HepG2 (cell line): ENCODE measurements around the gene ENGASE. TPM values are rescaled to one million over a fixed set of nuclear protein-coding genes. Genes with fewer than 3 reads are reported as not detected.

ENCODE experiments used
- ATAC-seq: fragments of 200-7000 bp; cut with Tn5 transposase; 3 replicates; pipeline ENCODE4 v1.9.1; 2020; ENCODE audit warnings: mild to moderate bottlenecking, moderate library complexity
- BruUV-seq: library from RNA; stranded (reverse); fragments of 400-500 nt; replicated peaks from 2 replicates; lab custom pipeline; 2021; lab: Mats Ljungman, UMichigan
- CTCF ChIA-PET: fragments of 300-600 bp; formaldehyde crosslinking; extraction: SDS; loops from one replicate; lab custom pipeline; 2021; ENCODE audit warnings: low total read pairs, inconsistent platforms, low intra/inter-chr PET ratio; lab: Yijun Ruan, JAX
- POLR2A ChIA-PET: fragments of 350-600 bp; sonication (Branson Sonifier 250); formaldehyde crosslinking; loops from one replicate; lab custom pipeline; 2020; ENCODE audit warnings: antibody characterized with exemption, inconsistent platforms; lab: Yijun Ruan, JAX
- DNase-seq: peaks from one replicate; pipeline ENCODE4 v3.0.0-alpha.2; 2015; ENCODE audit warnings: low spot score
- FAIRE-seq: peaks from 3 replicates; lab custom pipeline; 2011; peaks lifted over from hg19 to GRCh38; lab: Jason Lieb, UNC
- H2AFZ ChIP-seq: one replicate; pipeline ENCODE4 v1.6.1; 2011; ENCODE audit warnings: low read length, inconsistent platforms
- H3K27ac ChIP-seq: fragments of 300-600 bp; 3 replicates; pipeline ENCODE4 v1.8.0; 2011; ENCODE audit warnings: mixed run types, mild to moderate bottlenecking, mixed read lengths, low read length, inconsistent platforms; ENCODE audit not compliant: insufficient read depth; ENCODE audit errors: extremely low read length
- H3K27me3 ChIP-seq, 2 experiments: fragments of 200-600 bp in 1 of 2; 2 replicates in 1 of 2; 3 replicates in 1 of 2; pipeline versions ENCODE4 v1.6.0 to v1.8.0; 2011; ENCODE audit warnings: low read length in 2 of 2, mild to moderate bottlenecking in 2 of 2, moderate library complexity in 2 of 2, inconsistent platforms in 1 of 2; ENCODE audit not compliant: insufficient read depth in 2 of 2, control insufficient read depth in 1 of 2
- H3K36me3 ChIP-seq, 2 experiments: fragments of 200-600 bp in 1 of 2; replicated peaks in 1 of 2; 2 replicates in 1 of 2; 3 replicates in 1 of 2; pipeline versions ENCODE4 v1.5.1 to v1.8.0; 2011; ENCODE audit warnings: low read length in 2 of 2, inconsistent platforms in 1 of 2; ENCODE audit not compliant: insufficient read depth in 2 of 2, control insufficient read depth in 1 of 2
- H3K4me1 ChIP-seq: 2 replicates; pipeline ENCODE4 v1.5.1; 2012; ENCODE audit warnings: low read length, inconsistent platforms; ENCODE audit not compliant: insufficient read depth
- H3K4me2 ChIP-seq: 2 replicates; pipeline ENCODE4 v1.6.0; 2011; ENCODE audit warnings: low read depth, low read length, inconsistent platforms
- H3K4me3 ChIP-seq, 3 experiments: fragments of 200-600 bp in 1 of 3; sonication (generic), shearing (Covaris generic) in 1 of 3; replicated peaks in 1 of 3; 2 replicates each; pipeline ENCODE4 v1.5.1; 2011 to 2016; ENCODE audit warnings: low read length in 3 of 3, inconsistent platforms in 2 of 3, low read depth in 2 of 3, mild to moderate bottlenecking in 2 of 3, control low read depth in 1 of 3, mixed read lengths in 1 of 3; ENCODE audit not compliant: insufficient read depth in 1 of 3
- H3K79me2 ChIP-seq: one replicate; pipeline ENCODE4 v1.6.1; 2011; ENCODE audit warnings: low read length, inconsistent platforms; ENCODE audit not compliant: insufficient read depth
- H3K9ac ChIP-seq: 2 replicates; pipeline ENCODE4 v1.6.0; 2011; ENCODE audit warnings: mild to moderate bottlenecking, low read depth, low read length, inconsistent platforms; ENCODE audit not compliant: insufficient read depth
- H3K9me3 ChIP-seq: 2 replicates; pipeline ENCODE4 v1.5.1; 2012; ENCODE audit warnings: mild to moderate bottlenecking, low read length
- H4K20me1 ChIP-seq: 2 replicates; pipeline ENCODE4 v1.6.0; 2011; ENCODE audit warnings: inconsistent platforms, mild to moderate bottlenecking, low read length, moderate library complexity; ENCODE audit not compliant: insufficient read depth
- GATAD2A ChIP-seq: IDR thresholded peaks from 2 replicates; pipeline ENCODE4 v1.6.1; 2016
- KDM5B ChIP-seq: sonication (generic); formaldehyde crosslinking; IDR thresholded peaks from 2 replicates; pipeline ENCODE4 v1.4.0; 2020; ENCODE audit warnings: missing genetic modification reagents, mild to moderate bottlenecking, borderline replicate concordance
- THAP8 ChIP-seq: sonication (generic); formaldehyde crosslinking; IDR thresholded peaks from 2 replicates; pipeline ENCODE4 v1.5.1; 2020; ENCODE audit warnings: missing genetic modification reagents, mild to moderate bottlenecking, borderline replicate concordance
- ZNF180 ChIP-seq: sonication (generic); formaldehyde crosslinking; IDR thresholded peaks from 2 replicates; pipeline ENCODE4 v1.4.0; 2020; ENCODE audit warnings: low read depth, missing genetic modification reagents, borderline replicate concordance
- ZNF33A ChIP-seq: sonication (generic); formaldehyde crosslinking; IDR thresholded peaks from 2 replicates; pipeline ENCODE4 v1.5.1; 2020; ENCODE audit warnings: missing genetic modification reagents, mild to moderate bottlenecking, moderate library complexity, borderline replicate concordance
- ZNF788 ChIP-seq: sonication (generic); formaldehyde crosslinking; IDR thresholded peaks from 2 replicates; pipeline ENCODE4 v1.5.0; 2020; ENCODE audit warnings: mild to moderate bottlenecking, missing genetic modification reagents, borderline replicate concordance
- WGBS: methylation state at CpG from one replicate; pipeline ENCODE4 v1.1.6; 2017; ENCODE audit warnings: low lambda C conversion rate; 5-methylcytosine and 5-hydroxymethylcytosine counted together
- in situ Hi-C: cut with HindIII; loops from 2 replicates; pipeline ENCODE4 v1.10.0; 2017; ENCODE audit warnings: low pct_unique_long_range_greater_than_20kb; ENCODE audit not compliant: extremely low pct_ligation_motif_present
- intact Hi-C: fragments of 100-400 bp; cut with micrococcal nuclease; formaldehyde crosslinking; loops from one replicate; pipeline ENCODE4 v1.10.0; 2022; ENCODE audit not compliant: unreplicated experiment
- polyA plus RNA-seq, 8 experiments: library from polyadenylated mRNA; depleted of rRNA in 3 of 8; stranded (reverse) in 7 of 8; unstranded in 1 of 8; fragments of >200 nt; fragmentation: Illumina TruSeq in 4 of 8; extraction: Trizol in 4 of 8; gene quantifications; 2 replicates each; pipeline versions ENCODE4 v1.2.1 to v1.2.3, GENCODE V29; 2011 to 2016; ENCODE audit warnings: low read depth in 4 of 8, missing spikeins in 1 of 8, mixed read lengths in 1 of 8; ENCODE audit not compliant: insufficient read depth in 1 of 8
- total RNA-seq, 5 experiments: library from RNA; depleted of rRNA; stranded (reverse); fragments of >200 nt; fragmentation: Illumina TruSeq; extraction: Trizol; gene quantifications; 2 replicates each; pipeline ENCODE4 v1.2.3, GENCODE V29; 2016; ENCODE audit warnings: low read depth in 1 of 5

The ENGASE gene
- total and polyA plus RNA-seq, 2 of the 13 experiments (the other 11 are each of a cell fraction or from before 2014, with no cell fraction given), result 10.6 to 18.1 TPM

- Histone ChIP-seq H3K4me3 (no peak overlapping the region), H3K36me3 (peaks cover 16 to 20% of the 10 kb centered on the region in 2 experiments; a peak in 4 of 5 replicates), H4K20me1 (peaks cover 11% of the 10 kb centered on the region; the same call in 1 of the 2 replicates), H3K9ac (no peak overlapping the region), H3K9me3 (no peaks in the 10 kb centered on the region), H3K4me1 (no peaks in the 10 kb centered on the region), H2AFZ (no peak overlapping the region), H3K4me2 (no peak overlapping the region), H3K27me3 (peaks cover 2 to 14% of the 10 kb centered on the region in 2 experiments; a peak in 3 of 5 replicates), H3K27ac (no peak overlapping the region), H3K79me2 (no peaks in the 10 kb centered on the region)
- WGBS, result 88% methylated on average over 28 of the region's 33 CpGs
- DNase-seq (no peak), ATAC-seq (no peak), FAIRE-seq (no peak)
- intact Hi-C loops, result loop anchor here (1.0 kb wide), 1 partner anchor 306 kb away; no protein-coding TSS in a partner anchor
- in situ Hi-C loops, result loop anchor here (5.0 kb wide), 1 partner anchor 300 kb away; no protein-coding TSS in a partner anchor
- no TSS peak for BruUV-seq
- CTCF ChIA-PET, result interaction anchor here (1.1 to 1.6 kb wide), 3 partner anchors 302 to 314 kb away, joined by 3 to 36 read pairs (median 15); no protein-coding TSS in a partner anchor
- POLR2A ChIA-PET, result interaction anchor here (1.0 to 1.8 kb wide), 4 partner anchors 12 to 77 kb away, joined by 3 to 8 read pairs (median 4); partner anchors contain the start of genes CANT1 and ENGASE
- no peak for TF ChIP-seq ZNF180 (CRISPR knock-in tag)
- TF ChIP-seq ZNF788 (CRISPR knock-in tag), result peak; percentile 11; the same call in 1 of the 2 replicates
These were observed 12.2 kb downstream of the ENGASE start for GRCh38 chr17:79086609-79087427.

GRCh38 chr17:79087428-79088143 is 13.0 kb downstream of the ENGASE start:
- BruUV-seq, result no TSS peak
- no peaks in the 10 kb centered on the region for H3K79me2 ChIP-seq
- no peak overlapping the region for H3K9ac ChIP-seq
- no peak overlapping the region for H3K4me3 ChIP-seq
- ATAC-seq (peak; percentile 69), FAIRE-seq (peak; percentile 91), DNase-seq (peak; percentile 41)
- H3K9me3 ChIP-seq, result no peaks in the 10 kb centered on the region
- no peak overlapping the region for H3K4me2 ChIP-seq
- peaks cover 2 to 22% of the 10 kb centered on the region in 2 experiments; a peak in 3 of 5 replicates for H3K27me3 ChIP-seq
- ChIA-PET POLR2A (interaction anchor here (1.0 to 1.8 kb wide), 3 partner anchors 13 to 78 kb away, joined by 3 to 8 read pairs (median 4); partner anchors contain the start of genes CANT1 and ENGASE), CTCF (interaction anchor here (1.1 to 1.6 kb wide), 4 partner anchors 301 to 621 kb away, joined by 3 to 36 read pairs (median 10); no protein-coding TSS in a partner anchor)
- 53% methylated on average over 9 of the region's 12 CpGs for WGBS
- no peak overlapping the region for H3K27ac ChIP-seq
- intact Hi-C loops (loop anchor here (1.0 kb wide), 1 partner anchor 306 kb away; no protein-coding TSS in a partner anchor), in situ Hi-C loops (loop anchor here (5.0 kb wide), 1 partner anchor 300 kb away; no protein-coding TSS in a partner anchor)
- H4K20me1 ChIP-seq, result peaks cover 11% of the 10 kb centered on the region; the same call in 1 of the 2 replicates
- H2AFZ ChIP-seq, result no peak overlapping the region
- no peaks in the 10 kb centered on the region for H3K4me1 ChIP-seq
- peaks cover 14 to 20% of the 10 kb centered on the region in 2 experiments; a peak in 4 of 5 replicates for H3K36me3 ChIP-seq
- TF ChIP-seq THAP8 (CRISPR knock-in tag), result no peak
- TF ChIP-seq GATAD2A (CRISPR knock-in tag), result no peak
- no peak for TF ChIP-seq ZNF33A
- TF ChIP-seq KDM5B (CRISPR knock-in tag), result no peak
